Measurements from ENCODE around the gene BLOC1S3.

The BLOC1S3 gene

DNA sequence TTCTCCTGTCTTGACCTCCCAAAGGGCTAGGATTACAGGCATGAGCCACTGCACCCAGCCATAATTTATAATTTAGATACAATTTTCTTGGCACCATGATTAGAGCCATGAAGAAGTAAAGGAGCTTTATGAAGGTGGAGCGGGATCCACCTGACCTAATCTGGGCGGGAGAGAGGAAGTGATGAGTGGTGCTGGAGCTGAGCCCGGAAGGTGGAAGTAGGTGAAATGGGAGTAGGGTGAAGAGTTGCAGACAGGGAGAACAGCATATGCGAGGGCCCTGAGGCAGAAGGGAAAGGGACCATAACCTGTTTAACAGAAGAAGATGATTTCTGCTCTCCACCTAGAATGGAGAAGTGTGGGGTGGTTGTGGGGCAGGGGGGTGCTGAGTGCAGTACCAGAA lies 4.2 kb downstream of the BLOC1S3 start:
- no peak for DNase-seq (ENCODE audit: low spot score)

- DNase-seq (ENCODE audit: low spot score) = no peak
Observed at GRCh38 chr19:45184115-45184514, 5.5 kb downstream of the BLOC1S3 start.

DNA sequence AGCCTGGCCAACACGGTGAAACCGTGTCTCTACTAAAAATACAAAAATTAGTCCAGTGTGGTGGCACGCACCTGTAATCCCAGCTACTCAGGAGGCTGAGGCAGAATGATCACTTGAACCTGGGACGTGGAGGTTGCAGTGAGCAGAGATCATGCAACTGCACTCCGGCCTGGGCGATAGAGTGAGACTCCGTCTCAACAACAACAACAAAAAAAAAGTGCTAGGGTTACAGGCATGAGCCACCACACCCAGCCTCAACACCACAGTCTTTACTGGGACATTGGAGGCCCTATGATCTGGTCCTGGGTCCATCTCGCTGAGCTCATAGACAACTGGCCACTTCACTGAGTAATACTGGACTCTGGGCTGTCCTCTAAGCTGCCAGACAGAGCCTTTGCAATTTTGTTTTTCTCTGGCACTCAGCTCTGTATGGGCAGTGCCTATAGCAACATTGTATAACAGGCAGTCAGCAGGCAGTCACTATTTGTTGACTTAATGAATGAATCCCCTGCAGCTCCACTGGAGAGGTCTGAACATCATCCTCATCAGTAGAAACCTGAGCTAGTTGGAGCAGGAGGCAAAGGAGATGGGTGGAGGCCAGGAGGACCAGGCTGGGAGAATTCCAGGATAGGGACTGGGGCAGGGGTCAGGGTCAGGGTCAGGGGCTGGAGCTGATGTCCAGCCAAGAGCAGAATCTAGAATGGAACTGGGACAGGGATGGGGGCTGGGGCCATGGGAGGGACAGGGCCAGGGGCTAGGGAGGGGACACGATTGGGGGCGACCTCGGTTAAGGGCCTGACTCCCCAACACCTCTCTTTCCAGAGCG lies 8.1 kb downstream of the BLOC1S3 start:
- no peak for DNase-seq (ENCODE audit: low spot score)

- no peak for DNase-seq (ENCODE audit: low spot score)
Observed at GRCh38 chr19:45187421-45188100, 9.0 kb downstream of the BLOC1S3 start.

DNA sequence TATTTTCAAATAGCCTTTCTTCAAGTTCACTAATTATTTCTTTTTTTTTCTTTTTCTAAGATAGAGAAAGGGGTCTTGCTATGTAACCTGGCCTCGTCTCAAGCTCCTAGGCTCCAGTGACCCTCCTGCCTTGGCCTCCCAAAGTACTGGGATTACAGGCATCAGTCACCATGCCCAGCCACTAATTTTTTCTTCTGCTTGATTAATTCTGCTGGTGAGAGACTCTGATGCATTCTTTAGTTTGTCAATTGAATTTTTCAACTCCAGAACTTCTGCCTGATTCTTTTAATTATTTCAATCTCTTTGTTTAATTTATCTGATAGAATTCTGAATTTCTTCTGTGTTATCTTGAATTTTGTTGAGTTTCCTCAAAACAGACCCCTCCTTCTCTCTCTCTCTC lies 11.4 kb downstream of the BLOC1S3 start:
- no peak for DNase-seq (ENCODE audit: low spot score)

DNA sequence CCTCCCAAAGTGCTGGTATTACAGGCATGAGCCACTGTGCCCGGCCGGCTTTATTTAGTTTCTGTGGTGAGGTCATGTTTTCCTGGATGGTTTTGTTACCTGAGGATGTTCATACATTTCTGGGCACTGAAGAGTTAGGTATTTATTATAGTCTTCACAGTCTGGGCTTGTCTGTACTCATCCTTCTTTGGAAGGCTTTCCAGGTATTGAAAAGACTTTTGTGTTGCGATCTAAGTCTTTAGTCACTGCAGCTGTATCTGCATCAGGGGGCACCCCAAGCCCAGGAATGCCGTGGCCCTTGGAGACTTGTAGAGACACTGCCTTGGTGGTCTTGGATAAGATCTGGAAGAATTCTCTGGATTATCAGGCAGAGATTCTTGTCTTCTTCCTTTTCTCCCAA lies 12.8 kb downstream of the BLOC1S3 start:
- DNase-seq (ENCODE audit: low spot score) = no peak

DNA sequence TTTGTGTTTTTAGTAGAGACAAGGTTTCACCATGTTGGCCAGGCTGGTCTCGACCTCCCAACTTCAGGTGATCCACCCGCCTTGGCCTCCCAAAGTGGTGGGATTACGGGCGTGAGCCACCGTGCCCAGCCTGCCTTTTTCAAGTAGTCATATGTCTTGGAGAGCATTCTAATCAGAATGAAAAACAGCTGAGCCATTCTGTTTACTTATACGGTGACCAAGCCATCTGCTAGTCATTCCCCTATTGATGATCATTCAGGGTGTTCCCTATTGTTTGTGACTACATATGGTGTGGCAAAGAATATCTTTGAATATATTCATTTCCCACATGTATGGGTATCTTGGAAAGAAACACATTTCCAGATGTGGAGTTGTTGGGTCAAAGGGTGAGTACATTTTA lies 17.2 kb downstream of the BLOC1S3 start:
- no peak for DNase-seq (ENCODE audit: low spot score)

- peak; percentile 74 for DNase-seq (ENCODE audit: low spot score)
Observed at GRCh38 chr19:45200568-45200967, 22.0 kb downstream of the BLOC1S3 start.

DNA sequence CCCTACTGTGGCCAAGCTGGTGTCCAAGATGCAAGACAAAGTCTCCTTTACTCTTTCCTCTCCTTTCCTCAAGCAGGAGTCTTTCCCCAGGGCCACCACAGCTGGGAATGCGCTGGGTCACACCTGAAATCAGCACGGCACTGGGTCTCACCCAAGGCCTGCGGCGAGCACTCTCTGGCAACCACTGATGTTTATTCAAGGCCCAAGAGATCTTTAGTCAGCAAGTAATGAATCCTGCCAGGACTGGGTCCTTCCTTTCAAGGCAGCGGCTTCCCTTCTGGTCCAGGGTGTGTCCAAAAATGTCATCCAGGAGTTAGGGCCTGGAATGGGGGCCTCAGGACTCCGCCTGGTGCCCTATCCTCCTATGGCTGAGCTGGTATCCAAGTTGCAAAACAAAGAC lies 24.1 kb downstream of the BLOC1S3 start:
- no peak for DNase-seq (ENCODE audit: low spot score)

- DNase-seq (ENCODE audit: low spot score) = no peak
Observed at GRCh38 chr19:45205810-45206209, 27.2 kb downstream of the BLOC1S3 start.

- DNase-seq (ENCODE audit: low spot score) = no peak
Observed at GRCh38 chr19:45206328-45206727, 27.7 kb downstream of the BLOC1S3 start.

DNA sequence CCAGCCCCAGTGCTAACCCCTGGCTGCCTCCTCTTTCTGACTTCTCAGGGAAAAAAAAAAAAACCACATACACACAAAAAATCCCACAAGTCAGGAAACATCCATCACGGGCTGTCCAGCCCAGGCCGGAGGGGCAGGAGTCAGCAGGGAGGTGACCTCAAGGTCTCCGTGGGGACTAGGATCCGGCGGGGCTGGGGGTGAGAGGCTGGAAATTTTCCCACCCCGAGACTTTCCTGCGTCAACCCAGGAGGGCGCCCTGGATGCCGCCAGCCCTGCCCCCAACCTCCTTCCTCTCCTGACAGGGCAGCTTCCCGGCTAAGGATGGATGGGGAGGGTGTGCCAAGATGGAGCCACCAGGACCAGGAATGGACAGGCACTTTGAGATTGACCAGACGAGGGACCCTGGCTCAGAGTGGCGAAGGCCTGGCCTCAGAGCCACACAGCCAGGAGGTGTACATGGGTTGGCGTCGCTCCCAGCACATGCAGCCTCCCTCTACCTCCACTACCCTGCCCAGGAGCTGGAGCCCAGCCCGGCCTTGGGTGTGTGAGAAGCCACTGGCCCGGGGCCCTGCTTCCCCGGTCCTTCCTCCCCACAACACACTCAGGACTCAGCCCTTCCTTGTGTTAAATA lies 33.3 kb downstream of the BLOC1S3 start:
- no peak for DNase-seq (ENCODE audit: low spot score)

DNA sequence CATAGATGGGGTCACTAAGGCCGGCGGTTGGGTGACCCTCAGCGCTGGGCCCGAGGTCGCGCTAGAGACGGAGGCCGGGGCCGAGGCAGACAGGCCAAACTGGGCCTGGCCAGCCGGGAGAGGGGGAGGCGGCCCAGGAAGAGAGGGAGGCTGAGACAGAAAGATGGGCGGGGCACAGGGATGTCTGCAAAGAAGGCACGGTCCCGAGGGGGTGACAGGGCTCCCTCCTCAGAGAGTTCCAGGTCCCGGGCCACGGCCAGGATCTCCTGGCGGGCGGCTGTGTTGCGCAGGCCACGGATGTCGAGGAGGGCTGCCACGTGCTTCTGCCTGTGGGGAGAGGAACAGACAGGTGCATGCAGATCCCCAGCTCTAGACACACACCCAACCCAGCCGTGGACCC lies 34.4 kb downstream of the BLOC1S3 start:
- DNase-seq (ENCODE audit: low spot score) = no peak

DNA sequence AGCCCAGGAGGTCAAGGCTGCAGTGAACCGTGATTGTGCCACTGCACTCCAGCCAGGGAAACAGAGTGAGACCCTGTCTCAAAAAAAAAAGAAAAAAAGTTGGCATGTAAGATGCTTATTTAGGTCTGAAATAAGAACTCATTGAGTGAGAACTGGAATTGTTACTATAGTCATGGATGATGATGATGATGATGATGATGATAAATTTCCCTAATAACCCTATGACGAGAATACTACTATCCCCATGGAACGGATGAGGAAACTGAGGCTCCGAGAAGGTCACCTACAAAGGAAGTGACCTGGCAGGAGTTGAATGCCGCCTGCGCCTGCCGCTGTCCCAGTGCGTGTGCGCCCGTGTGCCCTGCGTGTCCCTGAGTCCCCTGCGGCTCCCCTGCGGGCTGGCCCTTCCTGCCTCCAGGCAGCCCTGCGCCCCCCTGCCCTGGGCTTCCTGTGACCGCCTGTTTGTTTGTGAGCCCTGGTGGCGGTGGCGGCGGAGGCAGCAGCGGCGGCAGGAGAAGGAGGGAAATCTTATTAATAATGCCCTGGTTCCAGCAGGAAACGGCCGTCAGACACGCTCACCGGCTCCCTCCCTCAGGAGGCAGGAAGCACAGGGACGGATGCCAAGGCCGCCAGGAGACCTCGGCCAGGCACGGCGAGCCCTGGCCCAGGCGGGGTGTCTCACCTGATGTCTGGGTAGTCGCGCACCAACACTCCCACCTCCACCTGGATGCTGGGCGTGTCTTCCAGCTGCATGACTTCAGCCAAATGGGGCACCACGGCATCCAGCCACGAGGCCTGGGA lies 37.0 kb downstream of the BLOC1S3 start:
- no peak for DNase-seq (ENCODE audit: low spot score)

- no peak for DNase-seq (ENCODE audit: low spot score)
Observed at GRCh38 chr19:45216667-45217066, 38.1 kb downstream of the BLOC1S3 start.

GRCh38 chr19:45217193-45217956 lies 38.8 kb downstream of the BLOC1S3 start:
- no peak for DNase-seq (ENCODE audit: low spot score)

DNA sequence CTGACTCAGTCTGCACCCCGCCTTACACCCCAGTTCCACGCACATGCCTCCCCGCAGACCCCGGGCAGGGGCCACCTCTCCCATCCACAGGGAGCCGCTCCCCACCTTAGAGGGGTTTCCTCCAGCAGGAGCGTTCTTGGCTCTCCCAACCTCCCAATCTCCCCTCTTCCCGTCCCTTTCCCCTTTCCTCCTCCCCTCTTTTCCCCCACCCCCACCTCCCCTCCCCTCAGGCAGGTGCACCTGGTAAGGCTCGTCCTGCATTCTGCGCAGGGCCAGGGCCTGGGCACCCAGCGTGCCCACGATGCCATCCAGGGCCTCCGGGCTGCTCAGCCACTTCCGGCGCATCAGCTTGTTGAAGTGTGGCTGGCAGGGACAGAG lies 39.4 kb downstream of the BLOC1S3 start:
- no peak for DNase-seq (ENCODE audit: low spot score)

- no peak for DNase-seq (ENCODE audit: low spot score)
Observed at GRCh38 chr19:45218426-45218825, 39.8 kb downstream of the BLOC1S3 start.

- no peak for DNase-seq (ENCODE audit: low spot score)
Observed at GRCh38 chr19:45218911-45219743, 40.5 kb downstream of the BLOC1S3 start.

- DNase-seq (ENCODE audit: low spot score) = no peak
Observed at GRCh38 chr19:45222724-45223123, 44.1 kb downstream of the BLOC1S3 start.

DNA sequence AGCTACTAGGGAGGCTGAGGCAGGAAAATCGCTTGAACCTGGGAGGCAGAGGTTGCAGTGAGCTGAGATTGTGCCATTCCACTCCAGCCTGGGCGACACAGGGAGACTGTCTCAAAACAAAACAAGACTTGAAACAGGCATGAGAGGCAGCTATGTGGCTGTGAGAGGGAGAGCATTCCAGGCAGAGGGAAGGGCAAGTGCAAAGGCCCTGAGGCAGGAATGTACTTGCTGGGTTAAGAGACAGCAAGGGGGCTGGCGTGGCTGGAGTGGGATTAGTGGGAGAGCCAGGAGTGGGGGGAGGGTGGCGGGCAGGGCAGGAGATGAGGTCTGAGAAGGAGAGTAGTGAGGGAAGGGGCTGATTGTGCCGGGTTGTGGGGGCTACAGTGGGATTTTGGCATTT lies 45.3 kb downstream of the BLOC1S3 start:
- no peak for DNase-seq (ENCODE audit: low spot score)

Measured in putamen (tissue), 1 donor.